Transverse colon (tissue), 4 donors: ENCODE measurements around the gene MRRF. TPM values are rescaled to one million over a fixed set of nuclear protein-coding genes. Genes with fewer than 3 reads are reported as not detected.

Experiments used
- DNase-seq: peaks from one replicate; pipeline ENCODE4 v3.0.0-alpha.2; 2019
- H3K27ac ChIP-seq, 4 donors: fragments of 200-600 bp; sonication (generic); 2 replicates each; pipeline ENCODE4 v1.5.1; 2016 to 2018; ENCODE audit warnings: inconsistent platforms in 4 of 4
- H3K27me3 ChIP-seq: fragments of 200-600 bp; sonication (generic); 2 replicates; pipeline ENCODE4 v1.5.1; 2017; ENCODE audit warnings: inconsistent platforms
- H3K36me3 ChIP-seq, 4 donors: fragments of 200-600 bp; sonication (generic); 2 replicates each; pipeline ENCODE4 v1.5.1; 2017 to 2019; ENCODE audit warnings: inconsistent platforms in 4 of 4
- H3K4me1 ChIP-seq, 4 donors: fragments of 200-600 bp; sonication (generic); 2 replicates each; pipeline ENCODE4 v1.5.1; 2017 to 2020; ENCODE audit warnings: inconsistent platforms in 4 of 4
- H3K4me3 ChIP-seq, 4 donors: fragments of 200-600 bp; sonication (generic); 1 replicate in 1 of 4; 2 replicates in 3 of 4; pipeline versions ENCODE4 v1.5.1 to v1.6.1; 2017 to 2019; ENCODE audit warnings: inconsistent platforms in 4 of 4
- H3K9me3 ChIP-seq, 2 donors: fragments of 200-600 bp; sonication (generic); 2 replicates each; pipeline ENCODE4 v1.5.1; 2017 to 2019; ENCODE audit warnings: inconsistent platforms in 2 of 2
- CTCF ChIP-seq, 5 experiments: fragments of 200-600 bp in 3 of 5; fragments of 450-650 bp in 2 of 5; sonication (generic) in 3 of 5; IDR thresholded peaks; 1 replicate in 2 of 5; 2 replicates in 3 of 5; pipeline ENCODE4 v1.5.1; 2016 to 2017; ENCODE audit warnings: antibody characterized with exemption in 5 of 5, inconsistent platforms in 3 of 5, mild to moderate bottlenecking in 2 of 5, moderate library complexity in 1 of 5
- EP300 ChIP-seq: sonication (generic); formaldehyde crosslinking; IDR thresholded peaks from one replicate; pipeline ENCODE4 v1.6.1; 2017; ENCODE audit warnings: antibody characterized with exemption, low read depth
- POLR2A ChIP-seq: fragments of 450-650 bp; IDR thresholded peaks from one replicate; pipeline ENCODE4 v1.6.1; 2016; ENCODE audit warnings: antibody characterized with exemption, mild to moderate bottlenecking, moderate library complexity
- POLR2AphosphoS5 ChIP-seq, 3 donors: sonication (generic); formaldehyde crosslinking; IDR thresholded peaks; one replicate each; pipeline ENCODE4 v1.6.1; 2016; ENCODE audit warnings: antibody characterized with exemption in 3 of 3
- WGBS, 2 donors: methylation state at CpG; one replicate each; pipeline ENCODE4 v1.1.5; 2018; ENCODE audit warnings: low coverage in 1 of 2; 5-methylcytosine and 5-hydroxymethylcytosine counted together
- in situ Hi-C, 4 donors: fragments of 200-750 bp; cut with MboI; loops; one replicate each; pipeline versions ENCODE4 v1.15.0 to v1.15.1; 2017; ENCODE audit warnings: low sequenced_read_pairs in 3 of 4, low pct_ligation_motif_present in 1 of 4, low pct_unique_long_range_greater_than_20kb in 1 of 4
- intact Hi-C: fragments of 100-400 bp; cut with DNase I; formaldehyde crosslinking; loops from one replicate; pipeline ENCODE4 v1.15.1; 2023; ENCODE audit warnings: low total_unique reads
- total RNA-seq, 4 donors: library from RNA; depleted of rRNA; stranded (reverse); fragments of >200 nt; gene quantifications; one replicate each; pipeline ENCODE4 v1.1.0, GENCODE V29; 2016

The MRRF gene
- total RNA-seq, 4 donors from 2014 or later = 46.0 to 142 (median 53.6) TPM

- Histone ChIP-seq H3K36me3 (no peaks in the 10 kb centered on the region), H3K4me3 (no peak overlapping the region), H3K27ac (no peak overlapping the region), H3K4me1 (peaks cover 19 to 33% (median 24%) of the 10 kb centered on the region in 4 donors), H3K27me3 (peaks cover 100% of the 10 kb centered on the region), H3K9me3 (no peaks in the 10 kb centered on the region)
- WGBS, 2 donors = 43 to 73% methylated on average over 5 to 34 of the region's 35 CpGs
- no peak for TF ChIP-seq EP300
- TF ChIP-seq POLR2A = no peak
- no peak for TF ChIP-seq CTCF (IDR thresholded peaks at IDR 0.05)
- TF ChIP-seq POLR2AphosphoS5 (IDR thresholded peaks at IDR 0.05) = no peak
- no peak for DNase-seq
- in situ Hi-C loops (no loop called here), intact Hi-C loops (no loop called here)
Measured at GRCh38 chr9:122216798-122217418, 47.8 kb upstream of the MRRF start.

GRCh38 chr9:122217640-122218039 is 47.0 kb upstream of the MRRF start:
- H3K9me3 ChIP-seq = no peaks in the 10 kb centered on the region
- in situ Hi-C loops (no loop called here), intact Hi-C loops (no loop called here)
- no peak overlapping the region for H3K27ac ChIP-seq
- TF ChIP-seq POLR2AphosphoS5 (IDR thresholded peaks at IDR 0.05) (no peak), EP300 (no peak), CTCF (IDR thresholded peaks at IDR 0.05) (no peak), POLR2A (no peak)
- no peak for DNase-seq
- H3K4me3 ChIP-seq = no peak overlapping the region
- WGBS, 2 donors = 34 to 38% methylated on average over 3 to 4 of the region's 4 CpGs
- H3K36me3 ChIP-seq = no peaks in the 10 kb centered on the region
- peaks cover 100% of the 10 kb centered on the region for H3K27me3 ChIP-seq
- H3K4me1 ChIP-seq = peaks cover 19 to 33% (median 24%) of the 10 kb centered on the region in 4 donors

- intact Hi-C loops (no loop called here), in situ Hi-C loops (no loop called here)
- H3K9me3 ChIP-seq = no peaks in the 10 kb centered on the region
- DNase-seq = no peak
- 46 to 50% methylated on average over 7 to 11 of the region's 11 CpGs for WGBS, 2 donors
- no peaks in the 10 kb centered on the region for H3K36me3 ChIP-seq
- no peak overlapping the region for H3K4me3 ChIP-seq
- peaks cover 18 to 31% (median 23%) of the 10 kb centered on the region in 4 donors for H3K4me1 ChIP-seq
- no peak overlapping the region for H3K27ac ChIP-seq
- H3K27me3 ChIP-seq = peaks cover 100% of the 10 kb centered on the region
- TF ChIP-seq POLR2A (no peak), EP300 (no peak), POLR2AphosphoS5 (IDR thresholded peaks at IDR 0.05) (no peak), CTCF (IDR thresholded peaks at IDR 0.05) (no peak)
Measured at GRCh38 chr9:122218071-122218934, 46.4 kb upstream of the MRRF start.

GRCh38 chr9:122218935-122219855 is 45.5 kb upstream of the MRRF start:
- WGBS, 2 donors = 4 to 5% methylated on average over 20 to 37 of the region's 59 CpGs
- in situ Hi-C loops = no loop called here
- DNase-seq = no peak

More at GRCh38 chr9:122218935-122219855, 45.5 kb upstream of the MRRF start:
- Histone ChIP-seq H3K36me3 (no peaks in the 10 kb centered on the region), H3K9me3 (no peaks in the 10 kb centered on the region), H3K27ac (no peak overlapping the region), H3K4me1 (peaks cover 9 to 22% (median 15%) of the 10 kb centered on the region in 4 donors), H3K27me3 (peaks cover 100% of the 10 kb centered on the region), H3K4me3 (peak overlapping the region in 1 of 4 donors; percentile 34)
- TF ChIP-seq POLR2A (no peak), CTCF (IDR thresholded peaks at IDR 0.05) (no peak), POLR2AphosphoS5 (IDR thresholded peaks at IDR 0.05) (no peak), EP300 (no peak)
- intact Hi-C loops = no loop called here
